IMR-90 (cell line): ENCODE results near the gene SPCS2.

Experiments used
- CEBPB ChIP-seq: IDR thresholded peaks from 2 replicates; pipeline ENCODE4 v1.6.1; 2012; ENCODE audit warnings: low read depth, low read length, improper control_type of control experiment
- CTCF ChIP-seq: conservative IDR thresholded peaks from 2 replicates; pipeline ENCODE4 v1.5.1; 2012; ENCODE audit warnings: mild to moderate bottlenecking, low read depth, low read length, improper control_type of control experiment
- MAZ ChIP-seq: IDR thresholded peaks from 2 replicates; pipeline ENCODE4 v1.6.1; 2012; ENCODE audit warnings: low read depth, mild to moderate bottlenecking, low read length, improper control_type of control experiment, moderate library complexity, borderline replicate concordance
- RAD21 ChIP-seq: IDR thresholded peaks from 2 replicates; pipeline ENCODE4 v1.6.1; 2012; ENCODE audit warnings: low read length, improper control_type of control experiment

- TF ChIP-seq CTCF (no peak), RAD21 (no peak), CEBPB (no peak), MAZ (no peak)
Observed at GRCh38 chr11:75025561-75025960, 76.5 kb downstream of the SPCS2 start.
